T-helper 17 cell (primary cell): ENCODE data around the gene GJC2. TPM values are rescaled to one million over a fixed set of nuclear protein-coding genes. Genes with fewer than 3 reads are reported as not detected.

Experiments used
- ATAC-seq: fragments of 150-1000 bp; cut with Tn5 transposase; 2 replicates; pipeline ENCODE4 v1.10.0; 2021; ENCODE audit warnings: mild to moderate bottlenecking, moderate library complexity
- DNase-seq, 3 donors: peaks; one replicate each; pipeline versions ENCODE4 v3.0.0 to v3.0.0-alpha.2; 2020 to 2021
- H3K9me3 ChIP-seq: one replicate; pipeline ENCODE4 v1.7.0; 2013; ENCODE audit warnings: low read length, mild to moderate bottlenecking; ENCODE audit not compliant: control insufficient read depth, poor library complexity, severe bottlenecking
- H3K27ac Mint-ChIP-seq: one replicate; pipeline ENCODE4 v1.8.0; 2022; ENCODE audit warnings: mild to moderate bottlenecking, moderate library complexity, mixed read lengths
- H3K27me3 Mint-ChIP-seq: one replicate; pipeline ENCODE4 v1.8.0; 2022; ENCODE audit warnings: mixed read lengths
- H3K36me3 Mint-ChIP-seq: one replicate; pipeline ENCODE4 v1.8.0; 2022; ENCODE audit warnings: low read depth, mixed read lengths
- H3K4me1 Mint-ChIP-seq: one replicate; pipeline ENCODE4 v1.8.0; 2022; ENCODE audit warnings: mild to moderate bottlenecking, mixed read lengths
- H3K4me3 Mint-ChIP-seq: one replicate; pipeline ENCODE4 v1.8.0; 2022; ENCODE audit warnings: mild to moderate bottlenecking, moderate library complexity, mixed read lengths
- total RNA-seq, 4 donors: library from RNA in 2 of 4; stranded (reverse) in 2 of 4; gene quantifications; one replicate each; pipeline ENCODE4 v1.2.3 and lab custom pipeline; 2022 to 2026

Gene GJC2
- total RNA-seq: 1 to 10 TPM in 1 of 2 donors, under 1 TPM in 1; 0.94 to 1.9 TPM
- total RNA-seq (lab: John Stamatoyannopoulos, UW): 1.7 to 5.2 reads per million in 2 donors

DNA sequence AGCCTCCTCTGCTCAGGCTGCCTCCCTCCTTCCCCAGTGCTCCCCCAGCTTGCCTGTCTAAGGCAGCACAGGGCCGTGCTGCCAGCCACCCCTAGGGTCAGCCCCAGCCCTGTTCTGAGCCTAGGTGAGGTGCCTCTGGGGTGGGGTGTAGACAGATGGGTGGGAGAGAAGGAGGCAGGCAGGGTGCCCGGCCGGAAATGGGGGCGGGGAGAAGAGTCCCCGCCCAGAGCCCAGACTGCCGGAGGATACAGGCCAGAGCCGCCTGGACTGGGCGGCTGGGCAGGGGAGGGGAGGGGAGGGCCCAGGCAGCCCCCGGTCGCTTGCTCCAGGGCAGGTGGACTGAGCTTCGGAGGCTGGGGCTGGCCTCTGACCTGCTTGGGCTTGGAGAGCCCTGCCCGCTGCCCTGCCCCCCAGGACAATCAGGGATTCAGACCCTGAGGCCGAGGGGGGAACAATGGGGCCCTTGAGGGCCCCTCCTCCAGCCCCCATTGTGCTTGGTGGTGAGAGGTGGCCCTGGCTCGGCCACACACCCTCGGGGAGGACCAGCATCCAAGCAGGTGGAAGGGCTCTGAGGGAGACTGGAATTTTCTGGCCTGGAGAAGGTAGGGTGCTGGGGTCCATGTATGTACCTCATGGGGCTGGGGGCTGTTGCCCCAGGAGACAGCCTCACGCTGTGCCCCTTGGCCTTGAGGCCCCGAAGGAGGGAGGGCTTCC is at the start of gene GJC2:
TSS of gene GJC2 (plus strand) at position 525 of the 714 bp plus-strand sequence. CDS start 7,829 bp downstream, outside the sequence.
- ATAC-seq: no peak
- H3K4me3 Mint-ChIP-seq: peak within 1 kb of the TSS; percentile 19
- H3K27me3 Mint-ChIP-seq: no peaks in the 10 kb centered on the region
- no peaks in the 10 kb centered on the region for H3K9me3 ChIP-seq
- H3K27ac Mint-ChIP-seq: no peak within 1 kb of the TSS
- no peaks in the 10 kb centered on the region for H3K36me3 Mint-ChIP-seq
- H3K4me1 Mint-ChIP-seq: peaks cover 7% of the 10 kb centered on the region
- no peak for DNase-seq

DNA sequence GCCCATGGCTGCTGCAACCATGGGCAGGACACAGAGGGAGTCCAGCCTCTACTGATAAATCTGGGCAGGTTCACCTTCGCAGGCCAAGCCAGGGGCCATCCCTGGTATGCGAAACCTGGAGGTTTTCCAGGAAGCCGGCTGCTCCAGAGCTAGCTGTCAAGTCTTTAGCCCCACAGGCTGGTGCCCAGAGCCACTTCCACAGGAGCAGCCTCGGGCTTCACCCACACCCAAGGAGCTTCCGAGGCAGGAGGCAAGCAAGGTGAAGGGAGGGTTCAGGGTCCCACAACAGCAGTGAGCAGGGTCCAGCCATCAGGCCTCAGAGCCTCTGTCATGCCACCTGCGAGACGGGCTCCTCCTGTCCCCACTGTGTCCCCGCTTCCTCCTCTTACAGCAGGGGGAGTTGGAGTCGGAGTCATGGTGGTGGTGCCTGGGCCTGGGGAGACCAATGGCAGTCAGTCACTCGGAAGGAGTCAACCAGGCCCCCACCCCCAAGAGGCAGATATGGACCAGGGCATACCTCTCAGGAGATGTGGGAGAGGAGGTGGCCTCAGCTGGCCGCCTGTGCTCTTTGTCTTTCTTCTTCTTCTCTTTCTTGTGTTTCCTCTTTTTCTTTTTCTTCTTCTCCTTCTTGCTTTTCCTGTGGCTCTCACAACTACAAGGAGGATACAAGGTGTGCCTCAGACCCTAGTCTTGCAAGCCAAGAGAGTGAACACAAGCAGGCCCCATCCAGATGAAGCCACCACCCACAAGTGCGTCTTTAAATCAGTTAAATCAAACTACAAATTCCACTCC is 48.7 kb upstream of the GJC2 start:
- Mint-ChIP-seq H3K36me3 (peaks cover 3% of the 10 kb centered on the region), H3K27ac (peak overlapping the region; percentile 85), H3K27me3 (no peaks in the 10 kb centered on the region), H3K4me3 (peak overlapping the region; percentile 91), H3K4me1 (peaks cover 24% of the 10 kb centered on the region)
- ATAC-seq: no peak
- no peak for DNase-seq
- no peaks in the 10 kb centered on the region for H3K9me3 ChIP-seq

DNA sequence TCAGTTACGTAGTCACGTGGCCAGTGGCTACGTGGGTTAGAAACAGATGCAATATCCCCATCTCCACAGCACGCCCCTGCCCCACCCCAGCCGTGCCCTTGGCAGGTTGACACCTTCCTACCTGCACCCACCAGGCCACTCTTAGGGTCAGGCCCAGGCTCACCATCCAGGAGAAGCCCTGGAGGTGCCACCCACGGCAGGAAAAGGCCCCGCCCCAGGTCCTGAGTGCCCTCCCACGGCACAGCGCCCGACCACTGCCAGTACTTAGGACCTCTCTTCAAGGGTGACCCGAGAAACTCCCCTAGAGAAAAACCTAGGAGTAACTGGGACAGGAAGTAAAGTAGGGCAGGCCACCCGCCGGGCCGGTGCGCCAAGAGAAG is 48.1 kb upstream of the GJC2 start:
- H3K36me3 Mint-ChIP-seq: peaks cover 3% of the 10 kb centered on the region
- no peak for DNase-seq

DNA sequence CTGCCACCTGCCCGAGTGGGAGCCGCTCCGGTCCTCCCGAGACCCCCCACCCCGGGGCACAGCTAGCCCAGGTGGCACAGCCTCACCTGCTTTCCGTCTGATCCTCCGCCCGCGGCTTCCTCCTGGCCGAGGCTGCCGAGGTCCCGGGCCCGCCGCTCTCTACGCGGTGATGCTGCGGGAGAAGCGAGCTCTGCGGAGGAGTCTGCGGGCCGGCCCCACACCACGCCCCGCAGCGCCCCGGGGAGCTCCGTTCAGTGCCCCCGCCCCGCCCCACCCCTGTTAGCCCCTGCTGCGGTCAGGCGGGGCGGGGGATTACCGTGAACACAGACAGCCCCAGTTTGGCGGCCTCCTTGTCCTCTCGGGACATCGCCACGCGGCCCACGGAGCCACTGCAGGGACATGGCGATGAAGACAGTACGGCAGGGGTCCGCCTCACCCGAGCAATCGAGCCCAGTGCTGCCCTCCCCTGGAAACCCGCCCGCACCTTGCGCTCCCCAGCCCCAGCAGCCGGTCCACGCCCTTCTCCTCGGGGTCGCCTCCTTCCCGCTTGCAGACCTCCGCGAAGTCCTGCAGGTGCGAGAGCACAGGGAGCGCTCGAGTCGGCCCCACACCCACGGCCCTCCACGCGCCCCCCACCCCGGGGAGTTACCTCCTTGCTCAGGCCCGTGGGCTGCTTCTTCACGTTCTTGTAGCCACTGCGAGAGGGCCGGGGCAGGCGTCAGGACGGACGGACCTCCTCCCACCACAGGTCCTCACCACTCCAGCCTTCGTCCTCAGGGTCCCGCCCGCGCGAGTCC is 47.5 kb upstream of the GJC2 start:
- Mint-ChIP-seq H3K36me3 (peaks cover 3% of the 10 kb centered on the region), H3K4me1 (peaks cover 24% of the 10 kb centered on the region), H3K27ac (peak overlapping the region; percentile 85), H3K27me3 (no peaks in the 10 kb centered on the region), H3K4me3 (peak overlapping the region; percentile 91)
- H3K9me3 ChIP-seq: no peaks in the 10 kb centered on the region
- ATAC-seq (peak; percentile 63), DNase-seq (peak; percentile 51 to 63 (median 59))

More for the DNA sequence above, 48.1 kb upstream of the GJC2 start:
- peak overlapping the region; percentile 85 for H3K27ac Mint-ChIP-seq
- H3K9me3 ChIP-seq: no peaks in the 10 kb centered on the region
- H3K4me1 Mint-ChIP-seq: peaks cover 24% of the 10 kb centered on the region
- H3K27me3 Mint-ChIP-seq: no peaks in the 10 kb centered on the region
- H3K4me3 Mint-ChIP-seq: peak overlapping the region; percentile 91
- peak; percentile 14 for ATAC-seq

DNA sequence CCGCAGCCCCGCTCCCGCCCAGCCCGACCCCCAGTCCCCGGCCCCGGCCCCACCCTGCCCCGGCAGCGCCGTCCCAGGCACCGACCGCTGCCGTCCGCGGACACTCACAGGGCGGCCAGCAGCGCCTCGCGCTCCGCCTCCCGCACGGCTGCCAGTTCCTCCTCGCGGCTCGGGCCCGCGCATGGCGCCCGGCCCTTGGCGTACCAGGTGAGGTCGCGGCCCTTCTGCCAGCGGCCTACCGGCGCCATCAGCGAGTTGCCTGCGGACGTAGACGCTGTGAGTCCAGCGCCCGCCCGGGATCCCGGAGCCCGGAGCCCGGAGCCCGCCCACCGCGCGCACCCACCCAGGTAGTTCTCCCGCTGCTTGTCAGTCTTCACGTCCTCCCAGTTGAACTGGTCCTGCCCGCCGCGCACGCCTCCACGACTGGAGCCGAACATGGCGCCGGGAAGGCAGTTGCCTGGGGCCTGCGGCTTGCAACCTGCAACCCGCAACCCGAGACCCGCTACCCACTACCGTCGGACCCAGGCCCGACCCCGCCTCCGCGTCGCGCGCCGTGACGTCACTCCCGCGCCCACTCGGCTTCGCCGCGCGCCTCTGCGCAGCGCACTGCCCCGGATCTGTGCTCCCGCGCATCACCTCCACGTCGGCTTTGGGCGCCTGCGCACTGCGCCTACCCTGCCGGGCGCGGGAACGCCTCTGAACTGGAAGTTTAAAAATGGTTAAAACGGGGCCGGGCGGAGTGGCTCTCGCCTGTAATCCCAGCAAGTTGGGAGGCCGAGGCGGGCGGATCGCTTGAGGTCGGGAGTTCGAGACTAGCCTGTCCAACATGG is 46.7 kb upstream of the GJC2 start, which contains the start of gene C1orf35:
TSS of gene C1orf35 (minus strand) at position 535 of the 830 bp plus-strand sequence. CDS start at position 437, 98 bp downstream.
- H3K4me3 Mint-ChIP-seq: peak within 1 kb of the TSS; percentile 91

DNA sequence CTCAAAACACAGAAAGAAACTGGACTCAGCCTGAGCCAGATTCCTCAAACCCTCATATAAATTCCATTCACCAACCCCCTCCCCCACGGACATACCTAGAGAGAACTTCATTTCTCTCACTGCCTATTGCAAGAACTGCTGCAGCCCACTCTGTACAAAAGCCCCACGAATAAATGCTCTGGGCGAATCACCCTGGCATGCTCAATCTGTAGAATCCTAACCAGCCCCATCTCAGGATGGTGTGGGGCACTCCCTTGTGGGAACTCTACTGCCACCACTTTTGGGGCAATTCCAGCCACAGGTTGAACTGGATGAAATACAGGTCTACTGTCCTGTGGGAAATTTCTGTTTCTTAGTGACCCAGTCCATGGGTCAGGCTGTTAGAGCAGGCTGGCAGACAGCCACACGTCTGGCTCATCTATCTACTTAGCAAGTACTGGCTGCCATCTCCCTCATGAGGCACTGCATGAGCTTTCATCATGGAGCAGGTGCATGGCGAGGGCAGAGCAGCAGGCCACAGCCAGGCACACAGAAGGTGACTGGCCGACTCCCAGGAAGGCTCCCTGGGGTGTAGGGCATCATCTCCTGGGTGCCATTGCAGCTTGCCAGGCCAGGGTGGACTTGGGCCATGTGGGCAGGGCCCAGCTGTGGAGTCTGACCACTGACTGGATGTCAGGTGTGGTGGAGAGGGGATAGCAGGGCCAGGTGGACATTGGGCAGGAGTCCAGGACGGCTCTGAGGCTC is 45.0 kb upstream of the GJC2 start:
- Mint-ChIP-seq H3K27ac (peak overlapping the region; percentile 85), H3K4me3 (peak overlapping the region; percentile 78), H3K27me3 (no peaks in the 10 kb centered on the region), H3K4me1 (peaks cover 18% of the 10 kb centered on the region), H3K36me3 (no peaks in the 10 kb centered on the region)
- H3K9me3 ChIP-seq: no peaks in the 10 kb centered on the region
- ATAC-seq (no peak), DNase-seq (no peak)

More for the DNA sequence above, 46.7 kb upstream of the GJC2 start, which contains the start of gene C1orf35:
- no peaks in the 10 kb centered on the region for H3K27me3 Mint-ChIP-seq
- ATAC-seq: peak; percentile 78
- H3K36me3 Mint-ChIP-seq: peaks cover 3% of the 10 kb centered on the region
- H3K27ac Mint-ChIP-seq: peak within 1 kb of the TSS; percentile 85
- no peaks in the 10 kb centered on the region for H3K9me3 ChIP-seq
- peak; percentile 89 to 91 (median 91) for DNase-seq
- peaks cover 20% of the 10 kb centered on the region for H3K4me1 Mint-ChIP-seq

DNA sequence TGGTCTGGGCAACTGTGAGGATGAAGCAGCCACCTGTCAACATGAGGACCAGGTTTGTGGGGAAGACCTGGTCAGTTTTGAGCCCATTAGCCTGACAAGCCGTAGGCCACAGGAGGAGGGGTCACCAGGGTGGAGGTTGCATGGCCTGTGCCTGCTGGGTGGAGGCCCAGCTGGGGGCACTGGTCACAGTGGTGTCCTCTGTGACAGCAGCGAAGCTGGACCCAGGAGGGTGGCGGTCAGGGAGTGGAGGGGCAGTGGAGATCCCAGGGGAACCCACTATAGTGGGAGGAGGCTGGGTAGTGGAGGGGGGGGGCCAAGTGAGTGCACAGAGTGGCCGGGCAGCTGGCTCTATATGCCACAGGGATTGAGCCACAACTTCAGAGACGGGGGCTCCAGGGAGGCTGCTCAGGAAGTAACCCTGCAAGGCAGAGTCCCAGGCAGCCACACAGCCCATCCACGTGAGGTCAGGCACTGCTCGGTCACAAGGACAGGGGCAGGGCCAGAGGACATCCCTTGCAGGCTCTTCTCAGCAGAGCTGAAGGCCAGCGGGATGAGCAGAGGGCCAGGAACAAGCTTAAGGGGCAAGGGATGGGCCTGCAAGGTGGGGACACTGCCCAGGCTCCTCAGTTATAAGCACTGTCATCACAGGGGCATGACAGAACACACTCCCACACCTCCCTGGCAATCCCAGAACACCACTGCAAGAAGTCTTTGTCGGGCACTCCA is 44.3 kb upstream of the GJC2 start:
- Mint-ChIP-seq H3K4me1 (peaks cover 21% of the 10 kb centered on the region), H3K4me3 (peak overlapping the region; percentile 33), H3K27ac (no peak overlapping the region), H3K36me3 (no peaks in the 10 kb centered on the region), H3K27me3 (no peaks in the 10 kb centered on the region)
- DNase-seq (no peak), ATAC-seq (no peak)
- H3K9me3 ChIP-seq: no peaks in the 10 kb centered on the region

DNA sequence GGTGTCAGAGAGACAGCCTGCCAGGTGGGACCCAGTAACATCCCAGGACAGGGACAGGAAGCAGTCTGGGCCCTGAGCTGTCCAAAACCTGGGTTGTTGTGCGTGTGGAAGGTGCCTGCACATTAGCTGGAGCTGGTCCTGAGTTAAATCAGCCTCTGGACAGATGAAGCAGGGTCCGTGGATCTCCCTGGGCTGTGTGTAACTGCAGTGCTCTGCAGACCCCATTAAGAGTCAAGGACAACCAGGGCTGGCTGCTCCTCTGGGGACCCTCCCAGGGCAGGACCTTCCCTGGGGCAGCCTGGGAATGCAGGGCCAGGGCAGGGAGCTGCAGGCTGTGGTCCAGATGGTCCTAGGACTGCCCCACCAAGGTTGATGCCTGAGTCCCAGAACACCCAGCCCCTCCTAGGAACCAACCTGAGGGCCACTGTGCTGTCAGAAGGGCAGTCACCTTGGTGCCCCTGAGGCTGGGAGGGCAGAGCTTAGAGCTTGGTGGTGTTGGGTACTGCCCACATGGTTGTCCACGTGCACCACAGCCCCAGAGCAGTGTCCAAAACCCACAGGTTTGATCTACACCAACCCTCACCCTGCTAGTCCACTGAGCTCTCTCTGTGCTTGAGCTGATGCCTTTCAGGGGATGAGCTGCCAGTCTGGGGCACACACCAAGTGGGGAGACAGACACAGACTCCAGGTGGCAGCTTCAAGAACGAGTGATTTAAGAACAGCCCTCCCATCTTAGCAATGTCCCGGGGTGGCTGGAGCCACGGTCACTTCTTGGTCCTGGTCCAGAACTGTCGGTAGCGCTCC is 43.5 kb upstream of the GJC2 start:
- DNase-seq (no peak), ATAC-seq (no peak)
- H3K9me3 ChIP-seq: no peaks in the 10 kb centered on the region
- H3K36me3 Mint-ChIP-seq: no peaks in the 10 kb centered on the region
- H3K4me1 Mint-ChIP-seq: peaks cover 17% of the 10 kb centered on the region
- no peaks in the 10 kb centered on the region for H3K27me3 Mint-ChIP-seq
- no peak overlapping the region for H3K27ac Mint-ChIP-seq
- no peak overlapping the region for H3K4me3 Mint-ChIP-seq

DNA sequence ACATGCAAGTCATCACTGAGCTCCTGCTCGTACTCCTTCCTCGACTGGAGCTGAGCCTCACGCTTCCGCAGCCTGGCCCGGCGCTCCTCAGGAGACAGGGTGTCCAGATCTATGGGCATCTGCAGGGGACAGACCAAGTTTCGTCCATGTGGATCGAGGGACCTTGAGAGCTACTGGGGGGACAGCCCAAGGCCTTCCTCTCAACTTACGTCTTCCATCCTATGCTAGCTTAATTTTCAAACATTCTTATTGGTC is 43.0 kb upstream of the GJC2 start:
- no peak overlapping the region for H3K27ac Mint-ChIP-seq
- H3K9me3 ChIP-seq: no peaks in the 10 kb centered on the region
- H3K4me3 Mint-ChIP-seq: no peak overlapping the region
- DNase-seq: no peak
- ATAC-seq: no peak
- no peaks in the 10 kb centered on the region for H3K36me3 Mint-ChIP-seq
- H3K27me3 Mint-ChIP-seq: no peaks in the 10 kb centered on the region
- H3K4me1 Mint-ChIP-seq: peaks cover 12% of the 10 kb centered on the region

DNA sequence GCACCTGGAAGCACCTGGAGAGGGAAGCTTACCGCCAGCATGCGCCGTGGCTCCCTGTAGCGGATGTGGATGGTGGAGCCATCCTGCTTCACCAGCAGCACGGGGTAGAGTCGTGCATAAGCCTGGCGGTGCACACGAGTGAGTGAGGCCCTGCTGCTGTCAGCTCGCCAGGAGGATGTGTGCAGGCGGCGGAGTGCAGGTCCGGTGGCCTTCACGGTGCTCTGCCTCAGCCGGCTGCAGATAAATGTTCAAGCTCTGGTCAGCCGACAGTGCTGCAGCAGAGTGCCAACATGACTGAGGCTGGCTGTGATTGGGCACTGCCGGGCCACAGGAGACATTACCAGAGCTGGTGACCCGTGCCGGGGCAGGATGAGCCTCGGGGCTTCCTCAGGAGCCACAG is 42.1 kb upstream of the GJC2 start:
- H3K9me3 ChIP-seq: no peaks in the 10 kb centered on the region
- Mint-ChIP-seq H3K4me3 (peak overlapping the region; percentile 95), H3K27me3 (no peaks in the 10 kb centered on the region), H3K27ac (peak overlapping the region; percentile 19), H3K36me3 (no peaks in the 10 kb centered on the region), H3K4me1 (peaks cover 12% of the 10 kb centered on the region)
- ATAC-seq (no peak), DNase-seq (no peak)
